B cell (primary cell): ENCODE data around the gene RBBP7. TPM values are rescaled to one million over a fixed set of nuclear protein-coding genes. Genes with fewer than 3 reads are reported as not detected.
A peak's percentile ranks its signal among the peaks of the same experiment; 100 is the strongest.

ENCODE experiments used
- ATAC-seq: fragments of 200-7000 bp; cut with Tn5 transposase; one replicate; pipeline ENCODE4 v1.10.0; 2021; ENCODE audit warnings: low read depth, mild to moderate bottlenecking, moderate number of reproducible peaks, moderate library complexity
- CTCF ChIA-PET: fragments of 350-600 bp; sonication (Branson Sonifier 250); formaldehyde crosslinking; loops from one replicate; lab custom pipeline; 2021; ENCODE audit warnings: antibody characterized with exemption, inconsistent platforms; lab: Charles Lee
- POLR2A ChIA-PET: fragments of 350-600 bp; sonication (Branson Sonifier 250); formaldehyde crosslinking; loops from one replicate; lab custom pipeline; 2021; ENCODE audit warnings: antibody characterized with exemption; lab: Charles Lee
- DNase-seq: peaks from one replicate; pipeline ENCODE4 v3.0.0; 2013
- H2AFZ ChIP-seq: 2 replicates; pipeline ENCODE4 v1.6.1; 2012; ENCODE audit warnings: mild to moderate bottlenecking, low read depth, low read length; ENCODE audit not compliant: insufficient read depth, poor library complexity, severe bottlenecking
- H3K27ac ChIP-seq, 2 donors: 1 replicate in 1 of 2; 2 replicates in 1 of 2; pipeline ENCODE4 v1.5.1; 2012 to 2013; ENCODE audit warnings: low read length in 2 of 2, mild to moderate bottlenecking in 2 of 2, moderate library complexity in 1 of 2
- H3K27me3 ChIP-seq, 4 experiments: fragments of 200-600 bp in 1 of 4; sonication (generic) in 1 of 4; replicated peaks in 1 of 4; 1 replicate in 2 of 4; 2 replicates in 2 of 4; pipeline versions ENCODE4 v1.6.1 to v1.7.0; 2013 to 2016; ENCODE audit warnings: low read length in 3 of 4, mild to moderate bottlenecking in 2 of 4, mixed read lengths in 1 of 4, moderate library complexity in 1 of 4; ENCODE audit not compliant: insufficient read depth in 4 of 4, control insufficient read depth in 3 of 4; ENCODE audit errors: control extremely low read depth in 1 of 4
- H3K36me3 ChIP-seq, 2 experiments: replicated peaks in 1 of 2; 1 replicate in 1 of 2; 2 replicates in 1 of 2; pipeline versions ENCODE4 v1.6.1 to v1.7.1; 2013; ENCODE audit warnings: low read length in 1 of 2; ENCODE audit not compliant: insufficient read depth in 2 of 2, control insufficient read depth in 1 of 2; ENCODE audit errors: control extremely low read depth in 1 of 2, extremely low read depth in 1 of 2
- H3K4me1 ChIP-seq, 2 donors: fragments of 200-600 bp in 1 of 2; sonication (generic) in 1 of 2; 1 replicate in 1 of 2; 2 replicates in 1 of 2; pipeline versions ENCODE4 v1.5.1 to v1.6.1; 2013 to 2017; ENCODE audit warnings: low read length in 2 of 2; ENCODE audit not compliant: control insufficient read depth in 2 of 2, insufficient read depth in 2 of 2
- H3K4me2 ChIP-seq: replicated peaks from 2 replicates; pipeline ENCODE3; 2012; ENCODE audit warnings: mild to moderate bottlenecking, low read depth, low read length; ENCODE audit not compliant: poor library complexity, severe bottlenecking
- H3K4me3 ChIP-seq, 5 experiments: fragments of 200-600 bp in 1 of 5; sonication (generic) in 1 of 5; 1 replicate in 3 of 5; 2 replicates in 2 of 5; pipeline versions ENCODE4 v1.5.1 to v1.7.0; 2011 to 2016; ENCODE audit warnings: low read length in 4 of 5, mild to moderate bottlenecking in 4 of 5, low read depth in 2 of 5, control low read depth in 1 of 5, moderate library complexity in 1 of 5; ENCODE audit not compliant: insufficient read depth in 1 of 5; ENCODE audit errors: control extremely low read depth in 1 of 5, extremely low read depth in 1 of 5
- H3K79me2 ChIP-seq: fragments of 200-600 bp; sonication (generic); one replicate; pipeline ENCODE4 v1.6.0; 2016; ENCODE audit warnings: low read length; ENCODE audit not compliant: control insufficient read depth, insufficient read depth
- H3K9ac ChIP-seq: fragments of 200-600 bp; sonication (generic); 2 replicates; pipeline ENCODE4 v1.6.1; 2017; ENCODE audit warnings: mild to moderate bottlenecking, low read length, moderate library complexity
- H3K9me3 ChIP-seq, 3 donors: one replicate each; pipeline versions ENCODE4 v1.6.1 to v1.7.1; 2013; ENCODE audit warnings: low read length in 2 of 3; ENCODE audit not compliant: control insufficient read depth in 2 of 3, insufficient read depth in 1 of 3; ENCODE audit errors: control extremely low read depth in 1 of 3
- H4K20me1 ChIP-seq: 2 replicates; pipeline ENCODE4 v1.6.0; 2012; ENCODE audit warnings: mild to moderate bottlenecking, low read length; ENCODE audit not compliant: insufficient read depth, control insufficient read depth, poor library complexity, severe bottlenecking
- H3K27ac Mint-ChIP-seq: one replicate; pipeline ENCODE4 v1.8.0; 2021; ENCODE audit warnings: mixed read lengths
- H3K27me3 Mint-ChIP-seq: one replicate; pipeline ENCODE4 v1.8.0; 2021; ENCODE audit warnings: mixed read lengths
- H3K4me1 Mint-ChIP-seq: one replicate; pipeline ENCODE4 v1.8.0; 2021; ENCODE audit warnings: mixed read lengths
- H3K4me3 Mint-ChIP-seq: one replicate; pipeline ENCODE4 v1.8.0; 2021; ENCODE audit warnings: mixed read lengths
- H3K9me3 Mint-ChIP-seq: one replicate; pipeline ENCODE4 v1.8.0; 2022; ENCODE audit warnings: mixed read lengths; ENCODE audit not compliant: insufficient read depth
- EZH2 ChIP-seq: IDR thresholded peaks from 2 replicates; pipeline ENCODE4 v1.6.1; 2012; ENCODE audit warnings: borderline replicate concordance, low read depth, mild to moderate bottlenecking, moderate library complexity, low read length; ENCODE audit not compliant: insufficient read depth, poor library complexity, severe bottlenecking
- WGBS: methylation state at CpG from one replicate; pipeline ENCODE4 v1.1.5; 2013; ENCODE audit warnings: missing lambda C conversion rate; ENCODE audit not compliant: insufficient coverage; 5-methylcytosine and 5-hydroxymethylcytosine counted together
- intact Hi-C: fragments of 100-400 bp; cut with micrococcal nuclease; formaldehyde crosslinking; loops from one replicate; pipeline ENCODE4 v1.10.0; 2022
- polyA plus RNA-seq: library from polyadenylated mRNA; depleted of rRNA; stranded (reverse); fragments of >200 nt; gene quantifications from 2 replicates; pipeline ENCODE4 v1.2.3, GENCODE V29; 2012
- total RNA-seq, 2 donors: library from RNA; stranded (reverse); fragments of 120-200 nt in 1 of 2; gene quantifications; 1 replicate in 1 of 2; 2 replicates in 1 of 2; pipeline versions ENCODE4 v1.2.3 to v1.2.4, GENCODE V29; 2013 to 2022
- TF ChIP-seq, protein P1 (sequence below): fragments of 200-600 bp; IDR thresholded peaks from one replicate; pipeline ENCODE4 v1.8.0; 2022; ENCODE audit warnings: antibody characterized with exemption, mild to moderate bottlenecking

RBBP7 gene
- total and polyA plus RNA-seq, 2 donors (not counting 1 experiment from before 2014, with no cell fraction given), result 74.6 to 106 TPM

DNA sequence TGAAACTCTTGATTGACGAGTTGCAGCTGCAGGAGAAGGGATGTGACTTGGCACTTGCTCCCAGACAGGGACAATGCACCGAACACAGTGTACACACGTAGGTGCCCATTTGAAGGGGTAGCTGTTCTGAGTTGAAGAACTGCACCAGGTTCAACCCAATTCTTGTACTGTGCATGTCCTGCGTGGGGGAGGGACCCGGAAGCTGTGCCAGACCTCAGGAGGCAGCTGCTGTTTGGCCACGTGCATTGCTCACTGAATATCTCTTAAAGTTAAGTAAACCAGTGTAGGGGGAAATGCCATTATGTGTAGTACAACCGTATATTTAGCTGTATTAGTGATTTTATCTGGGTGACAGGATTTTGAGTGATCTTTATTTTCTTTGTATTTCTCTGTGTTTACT lies 12.0 kb upstream of the RBBP7 start:
- no peaks in the 10 kb centered on the region for H3K79me2 ChIP-seq
- H3K4me3 ChIP-seq, result peak overlapping the region in 4 of 5 experiments; percentile 51 to 72 (median 59)
- H3K4me1 Mint-ChIP-seq, result peaks cover 22% of the 10 kb centered on the region
- CTCF ChIA-PET, result interaction anchor here (0.6 to 9.7 kb wide), 10 partner anchors 11 to 200 kb away, joined by 3 to 102 read pairs (median 8); partner anchors contain the start of gene RBBP7
- H3K27ac ChIP-seq, result peak overlapping the region; percentile 16 to 29
- no peaks in the 10 kb centered on the region for H4K20me1 ChIP-seq
- peak overlapping the region; percentile 88 for H3K27ac Mint-ChIP-seq
- no peaks in the 10 kb centered on the region for H3K9me3 ChIP-seq
- ATAC-seq (peak; percentile 58), DNase-seq (peak; percentile 45)
- TF ChIP-seq, protein P1, sequence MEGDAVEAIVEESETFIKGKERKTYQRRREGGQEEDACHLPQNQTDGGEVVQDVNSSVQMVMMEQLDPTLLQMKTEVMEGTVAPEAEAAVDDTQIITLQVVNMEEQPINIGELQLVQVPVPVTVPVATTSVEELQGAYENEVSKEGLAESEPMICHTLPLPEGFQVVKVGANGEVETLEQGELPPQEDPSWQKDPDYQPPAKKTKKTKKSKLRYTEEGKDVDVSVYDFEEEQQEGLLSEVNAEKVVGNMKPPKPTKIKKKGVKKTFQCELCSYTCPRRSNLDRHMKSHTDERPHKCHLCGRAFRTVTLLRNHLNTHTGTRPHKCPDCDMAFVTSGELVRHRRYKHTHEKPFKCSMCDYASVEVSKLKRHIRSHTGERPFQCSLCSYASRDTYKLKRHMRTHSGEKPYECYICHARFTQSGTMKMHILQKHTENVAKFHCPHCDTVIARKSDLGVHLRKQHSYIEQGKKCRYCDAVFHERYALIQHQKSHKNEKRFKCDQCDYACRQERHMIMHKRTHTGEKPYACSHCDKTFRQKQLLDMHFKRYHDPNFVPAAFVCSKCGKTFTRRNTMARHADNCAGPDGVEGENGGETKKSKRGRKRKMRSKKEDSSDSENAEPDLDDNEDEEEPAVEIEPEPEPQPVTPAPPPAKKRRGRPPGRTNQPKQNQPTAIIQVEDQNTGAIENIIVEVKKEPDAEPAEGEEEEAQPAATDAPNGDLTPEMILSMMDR, result no peak
- no peak for TF ChIP-seq EZH2
- no peaks in the 10 kb centered on the region for H3K36me3 ChIP-seq
- intact Hi-C loops, result loop anchor here (1.0 to 2.0 kb wide), 2 partner anchors 11 to 65 kb away; partner anchors contain the start of gene REPS2
- peak overlapping the region; percentile 65 for H2AFZ ChIP-seq
- H3K27me3 ChIP-seq, result peaks cover 0 to 3% (median 0%) of the 10 kb centered on the region in 4 experiments
- peaks cover 14 to 20% of the 10 kb centered on the region in 2 donors for H3K4me1 ChIP-seq
- H3K4me3 Mint-ChIP-seq, result peak overlapping the region; percentile 88
- POLR2A ChIA-PET, result interaction anchor here (1.3 to 2.0 kb wide), 3 partner anchors 9 to 11 kb away, joined by 6 to 12 read pairs (median 7); partner anchors contain the start of gene RBBP7
- H3K4me2 ChIP-seq, result peak overlapping the region; percentile 79
- H3K9ac ChIP-seq, result peak overlapping the region; percentile 60
- WGBS, result 22% methylated on average over 3 of the region's 7 CpGs
- no peaks in the 10 kb centered on the region for H3K27me3 Mint-ChIP-seq
- no peaks in the 10 kb centered on the region for H3K9me3 Mint-ChIP-seq

DNA sequence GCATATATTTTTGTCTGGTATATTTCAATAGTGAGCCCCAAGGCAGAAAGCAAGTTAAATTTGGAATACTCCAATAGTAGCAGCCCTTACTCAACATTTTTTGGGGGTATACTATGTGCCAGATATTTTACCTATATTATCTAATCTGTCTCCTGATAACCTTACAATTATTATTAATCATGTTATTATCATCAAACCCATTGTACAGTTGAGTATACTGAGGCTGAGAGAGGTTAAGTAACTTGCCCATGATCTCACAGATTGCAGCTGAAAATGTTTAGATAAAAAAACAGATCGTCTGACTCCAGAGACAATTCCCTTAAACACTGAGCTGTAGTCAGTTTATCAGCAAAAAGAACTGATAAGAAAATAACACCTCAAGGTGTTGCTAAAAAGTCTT lies 6.5 kb upstream of the RBBP7 start:
- no peak overlapping the region for H3K27ac Mint-ChIP-seq
- Histone ChIP-seq H3K79me2 (no peaks in the 10 kb centered on the region), H4K20me1 (no peaks in the 10 kb centered on the region), H3K9ac (no peak overlapping the region), H2AFZ (no peak overlapping the region), H3K9me3 (no peaks in the 10 kb centered on the region), H3K36me3 (no peaks in the 10 kb centered on the region), H3K27ac (no peak overlapping the region), H3K27me3 (peaks cover 0 to 18% (median 0%) of the 10 kb centered on the region in 4 experiments), H3K4me2 (no peak overlapping the region), H3K4me3 (no peak overlapping the region), H3K4me1 (peaks cover 6 to 11% of the 10 kb centered on the region in 2 donors)
- H3K27me3 Mint-ChIP-seq, result no peaks in the 10 kb centered on the region
- no CpG with 5 or more reads among the region's 1 CpG for WGBS
- no peak for TF ChIP-seq EZH2
- TF ChIP-seq, protein P1, result no peak
- H3K4me3 Mint-ChIP-seq, result no peak overlapping the region
- H3K9me3 Mint-ChIP-seq, result no peaks in the 10 kb centered on the region
- DNase-seq (no peak), ATAC-seq (no peak)
- intact Hi-C loops, result no loop called here
- ChIA-PET POLR2A (no interaction called here), CTCF (interaction anchor here (11.4 kb wide), 1 partner anchor 7 kb away, joined by 102 read pairs; no protein-coding TSS in a partner anchor)
- peaks cover 9% of the 10 kb centered on the region for H3K4me1 Mint-ChIP-seq
